Stimulated activated naive CD8-positive, alpha-beta T cell treated with anti-CD3 and anti-CD28 coated beads, Interleukin-15, Interleukin-2, amounts not matched to agents 100 ng/mL and 50 ng/mL, for 24 hours (primary cell): Measurements from ENCODE around the gene TMPRSS3.

Source experiments
- H3K27ac Mint-ChIP-seq: one replicate; pipeline ENCODE4 v1.8.0; 2021; ENCODE audit warnings: mild to moderate bottlenecking, mixed read lengths
- H3K27me3 Mint-ChIP-seq: one replicate; pipeline ENCODE4 v1.8.0; 2021; ENCODE audit warnings: mixed read lengths
- H3K36me3 Mint-ChIP-seq: one replicate; pipeline ENCODE4 v1.8.0; 2021; ENCODE audit warnings: low read depth, mixed read lengths
- H3K4me1 Mint-ChIP-seq: one replicate; pipeline ENCODE4 v1.8.0; 2021; ENCODE audit warnings: low read depth, mixed read lengths
- H3K4me3 Mint-ChIP-seq: one replicate; pipeline ENCODE4 v1.8.0; 2021; ENCODE audit warnings: mild to moderate bottlenecking, mixed read lengths
- H3K9me3 Mint-ChIP-seq: one replicate; pipeline ENCODE4 v1.8.0; 2021; ENCODE audit warnings: mixed read lengths

The TMPRSS3 gene

DNA sequence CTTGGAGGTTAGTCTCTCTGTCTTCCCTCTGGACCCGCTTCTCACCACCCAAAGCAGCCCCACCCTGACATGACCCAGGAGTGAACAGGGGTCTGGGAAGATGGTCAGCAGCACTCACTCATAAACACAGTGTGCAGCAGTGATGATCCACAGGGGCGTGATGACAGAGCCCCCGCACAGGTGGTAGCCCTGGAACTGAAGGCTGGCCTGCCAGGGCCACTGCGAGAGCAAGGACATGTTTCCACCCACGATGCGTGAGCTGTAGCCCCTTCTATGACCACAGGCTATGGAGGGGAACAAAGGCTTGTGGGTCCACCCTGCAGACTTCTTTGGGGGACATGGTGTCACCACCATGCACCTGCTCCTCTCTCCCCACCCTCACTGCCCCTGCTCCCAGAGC, 12.9 kb downstream of the TMPRSS3 start:
- Mint-ChIP-seq H3K27me3 (no peaks in the 10 kb centered on the region), H3K4me3 (no peak overlapping the region), H3K9me3 (peaks cover 14% of the 10 kb centered on the region), H3K27ac (no peak overlapping the region), H3K36me3 (peaks cover 41% of the 10 kb centered on the region), H3K4me1 (peaks cover 43% of the 10 kb centered on the region)

DNA sequence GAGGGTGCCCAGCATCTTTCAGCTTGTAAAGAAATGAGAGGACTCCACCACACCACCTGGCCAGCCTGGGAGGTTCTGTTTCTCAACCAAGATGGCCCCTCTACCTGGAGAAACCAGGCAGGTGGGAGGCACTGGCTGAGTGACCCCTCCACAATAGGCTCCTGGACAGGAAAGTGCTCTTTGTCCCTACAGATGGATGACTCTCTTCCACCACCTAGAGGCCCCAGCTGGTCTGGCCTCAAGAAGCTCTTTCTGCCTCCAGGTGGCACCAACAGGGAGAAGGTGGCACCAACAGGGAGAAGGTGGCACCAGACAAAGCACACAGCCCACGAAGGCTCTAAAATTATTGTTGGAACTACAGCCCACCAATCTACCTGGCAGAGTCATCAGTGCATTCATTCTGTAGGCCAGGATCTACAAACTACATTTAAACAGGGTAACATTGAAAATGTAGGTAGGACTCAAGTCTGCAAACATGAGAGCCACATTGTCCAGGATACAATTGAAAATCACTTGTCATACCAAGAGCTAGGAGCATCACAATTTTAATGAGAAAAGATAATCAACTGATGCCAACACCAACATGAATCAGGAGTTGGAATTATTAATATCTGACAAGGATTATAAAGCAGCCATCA, 14.4 kb downstream of the TMPRSS3 start:
- Mint-ChIP-seq H3K36me3 (peaks cover 33% of the 10 kb centered on the region), H3K27me3 (no peaks in the 10 kb centered on the region), H3K9me3 (peaks cover 14% of the 10 kb centered on the region), H3K4me1 (peaks cover 30% of the 10 kb centered on the region), H3K27ac (no peak overlapping the region), H3K4me3 (no peak overlapping the region)

DNA sequence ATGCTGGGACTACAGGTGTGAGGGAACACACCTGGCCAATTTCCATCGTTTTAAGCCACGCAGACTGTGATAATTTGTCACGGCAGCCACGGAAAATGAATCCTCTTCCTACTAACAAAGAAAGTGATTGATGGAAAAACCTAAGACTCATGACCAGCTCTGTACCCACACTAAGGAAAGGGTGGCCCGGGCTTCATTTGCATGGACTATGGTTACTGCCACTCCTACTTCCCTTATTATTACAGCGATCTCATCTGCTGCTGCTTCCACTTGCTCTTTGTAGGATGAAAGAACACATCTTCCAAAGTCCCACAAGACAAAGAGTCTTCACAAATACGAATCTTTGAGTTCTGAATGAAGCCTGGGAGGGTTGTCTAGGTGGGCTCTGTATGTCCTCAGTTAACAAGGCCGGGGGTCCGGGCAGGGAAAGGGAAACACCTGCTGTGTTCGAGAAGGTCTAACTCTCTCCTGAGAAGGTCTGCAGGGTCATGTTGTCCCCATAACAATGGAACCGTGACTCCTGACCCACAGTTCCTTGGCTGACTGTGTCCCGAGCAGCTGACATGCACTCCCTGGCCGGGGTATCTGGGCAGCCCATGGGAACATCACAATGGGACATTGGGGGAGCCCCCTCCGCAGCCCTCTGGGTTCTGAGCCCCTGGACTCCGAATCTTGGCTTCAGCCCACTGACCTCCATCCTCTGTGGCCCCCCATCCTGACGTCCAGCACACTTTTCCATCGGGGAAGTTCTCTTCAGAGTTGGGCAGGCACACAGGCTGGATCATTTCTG, 16.2 kb downstream of the TMPRSS3 start:
- Mint-ChIP-seq H3K4me1 (peaks cover 26% of the 10 kb centered on the region), H3K27me3 (no peaks in the 10 kb centered on the region), H3K4me3 (no peak overlapping the region), H3K9me3 (peaks cover 14% of the 10 kb centered on the region), H3K36me3 (peaks cover 27% of the 10 kb centered on the region), H3K27ac (no peak overlapping the region)

DNA sequence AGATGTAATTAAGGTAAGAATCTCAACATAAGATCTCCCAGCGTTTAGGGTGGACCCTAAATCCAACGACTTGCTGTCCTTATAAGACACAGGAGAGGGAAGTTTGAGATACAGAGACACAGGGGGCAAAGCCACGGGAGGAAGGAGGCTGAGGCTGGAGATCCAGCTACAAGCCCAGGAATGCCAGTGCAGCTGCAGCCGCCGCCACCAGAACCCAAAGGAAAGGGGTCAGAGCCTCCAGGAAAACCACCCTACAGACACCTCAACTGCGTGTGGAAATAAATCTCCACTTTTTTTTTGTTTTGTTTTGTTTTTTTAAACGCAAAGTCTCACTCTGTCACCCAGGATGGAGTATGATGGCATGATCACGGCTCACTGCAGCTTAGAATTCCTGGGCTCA, 17.4 kb downstream of the TMPRSS3 start:
- Mint-ChIP-seq H3K4me1 (peaks cover 31% of the 10 kb centered on the region), H3K27ac (no peak overlapping the region), H3K27me3 (peaks cover 4% of the 10 kb centered on the region), H3K4me3 (no peak overlapping the region), H3K9me3 (peaks cover 14% of the 10 kb centered on the region), H3K36me3 (peaks cover 28% of the 10 kb centered on the region)

DNA sequence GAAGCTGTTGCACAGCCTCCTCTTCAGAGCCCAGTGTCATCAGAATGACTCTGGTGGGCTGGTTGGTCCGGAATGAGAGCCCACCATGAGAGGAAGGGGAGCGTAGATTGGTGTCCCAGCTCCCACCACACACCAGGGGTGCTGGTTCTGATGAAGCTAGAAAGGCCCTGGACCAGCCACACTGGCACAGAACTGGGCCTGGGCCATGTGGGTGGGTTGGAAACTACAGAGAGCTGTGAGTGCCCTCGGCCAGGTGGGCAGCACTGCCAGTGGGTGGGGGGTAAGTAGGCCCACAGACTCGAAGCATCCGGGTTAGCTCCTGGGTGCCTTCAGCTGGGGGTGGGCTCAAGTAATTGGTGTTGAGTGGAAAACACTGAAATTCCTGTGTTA, 17.9 kb downstream of the TMPRSS3 start:
- H3K36me3 Mint-ChIP-seq: peaks cover 33% of the 10 kb centered on the region
- no peak overlapping the region for H3K4me3 Mint-ChIP-seq
- H3K4me1 Mint-ChIP-seq: peaks cover 36% of the 10 kb centered on the region
- peaks cover 4% of the 10 kb centered on the region for H3K27me3 Mint-ChIP-seq
- peaks cover 14% of the 10 kb centered on the region for H3K9me3 Mint-ChIP-seq
- H3K27ac Mint-ChIP-seq: no peak overlapping the region

DNA sequence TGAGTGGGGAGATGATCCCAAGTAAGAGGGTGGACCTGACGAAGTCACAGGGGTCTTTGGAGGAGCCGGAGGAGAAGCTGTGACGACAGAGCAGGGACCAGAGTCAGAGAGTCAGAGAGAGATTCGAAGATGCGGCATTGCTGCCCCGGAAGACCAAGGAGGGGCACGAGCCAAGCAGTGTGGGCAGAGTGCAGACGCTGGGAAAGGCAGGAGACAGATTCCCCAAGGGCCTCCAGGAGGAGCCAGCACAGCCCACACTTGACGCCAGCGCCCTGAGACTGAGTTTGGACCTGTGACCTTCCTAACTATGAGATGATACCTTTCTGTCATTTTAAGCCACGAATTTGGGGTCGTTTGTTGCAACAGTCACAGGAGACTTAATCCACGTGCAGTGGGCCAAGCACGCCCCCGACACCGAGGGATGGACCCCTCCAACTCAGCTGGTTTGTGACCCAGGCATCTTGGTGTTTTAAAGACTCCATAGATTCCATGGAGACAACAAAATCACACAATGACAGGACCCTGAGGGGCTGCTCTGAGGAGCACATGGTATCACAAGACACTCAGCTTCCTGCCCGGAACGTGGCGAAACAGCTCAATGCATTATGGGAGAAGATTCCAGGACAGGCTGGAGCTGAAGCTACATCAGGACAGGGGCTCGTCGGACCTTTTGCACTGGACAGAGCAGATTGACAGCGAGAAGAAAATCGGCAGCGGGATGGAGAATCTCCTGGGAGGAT, 18.5 kb downstream of the TMPRSS3 start:
- Mint-ChIP-seq H3K27ac (no peak overlapping the region), H3K36me3 (peaks cover 30% of the 10 kb centered on the region), H3K4me1 (peaks cover 38% of the 10 kb centered on the region), H3K4me3 (no peak overlapping the region), H3K27me3 (peaks cover 4% of the 10 kb centered on the region), H3K9me3 (peaks cover 10% of the 10 kb centered on the region)

DNA sequence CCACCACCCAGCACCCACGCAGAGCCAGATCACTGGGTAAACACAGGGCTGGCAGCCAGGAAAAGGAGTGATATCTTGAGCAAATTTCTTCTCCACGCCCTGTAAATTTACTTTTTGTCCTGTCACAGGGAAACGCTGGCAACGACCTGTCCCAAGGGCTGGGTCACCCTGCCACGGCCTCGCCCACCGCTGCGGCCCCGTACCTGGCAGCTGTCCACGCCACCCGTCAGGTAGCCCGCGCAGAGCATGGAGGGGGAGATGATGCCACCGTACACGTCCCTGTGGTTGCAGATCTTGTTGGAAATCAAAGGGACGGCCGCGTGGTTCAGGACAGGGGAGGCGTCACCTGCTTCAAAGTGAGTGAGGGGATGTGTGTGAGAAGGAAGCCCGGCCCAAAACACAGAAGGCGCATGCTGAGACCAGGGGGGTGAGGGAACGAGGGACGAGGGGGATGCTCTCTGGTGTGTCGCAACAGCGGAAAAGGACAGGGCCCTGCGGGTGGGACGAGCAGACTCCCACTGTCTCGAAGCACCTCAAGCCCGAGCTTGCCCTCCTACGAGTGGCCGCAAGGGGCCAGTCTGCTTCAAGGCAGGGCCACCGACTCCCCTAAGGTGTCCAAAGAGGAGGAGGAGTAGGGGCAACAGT, 19.4 kb downstream of the TMPRSS3 start:
- H3K27me3 Mint-ChIP-seq: peaks cover 4% of the 10 kb centered on the region
- peak overlapping the region; percentile 49 for H3K27ac Mint-ChIP-seq
- peak overlapping the region; percentile 23 for H3K4me3 Mint-ChIP-seq
- H3K9me3 Mint-ChIP-seq: peaks cover under 1% of the 10 kb centered on the region
- peaks cover 46% of the 10 kb centered on the region for H3K4me1 Mint-ChIP-seq
- peaks cover 27% of the 10 kb centered on the region for H3K36me3 Mint-ChIP-seq

DNA sequence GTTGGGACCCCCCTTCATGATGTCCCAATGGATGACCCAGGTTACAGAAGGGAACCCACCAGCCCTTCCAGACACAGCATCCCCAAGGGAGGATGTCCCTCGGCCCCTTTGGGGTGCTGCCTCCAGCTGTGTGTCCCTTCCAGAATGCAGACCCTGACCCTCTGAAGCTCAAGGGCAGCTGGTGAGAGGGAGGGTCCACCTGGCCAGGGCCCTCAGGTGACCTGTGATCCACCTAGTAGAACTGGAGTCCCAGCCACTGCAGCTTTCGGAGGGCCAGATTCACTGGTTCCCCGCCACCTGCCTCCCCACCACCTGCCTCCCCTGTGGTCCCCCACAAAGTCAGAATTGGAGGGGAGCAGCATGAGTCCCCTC, 19.9 kb downstream of the TMPRSS3 start:
- no peaks in the 10 kb centered on the region for H3K9me3 Mint-ChIP-seq
- peak overlapping the region; percentile 23 for H3K4me3 Mint-ChIP-seq
- H3K27me3 Mint-ChIP-seq: peaks cover 4% of the 10 kb centered on the region
- H3K36me3 Mint-ChIP-seq: peaks cover 27% of the 10 kb centered on the region
- H3K4me1 Mint-ChIP-seq: peaks cover 51% of the 10 kb centered on the region
- peak overlapping the region; percentile 49 for H3K27ac Mint-ChIP-seq

DNA sequence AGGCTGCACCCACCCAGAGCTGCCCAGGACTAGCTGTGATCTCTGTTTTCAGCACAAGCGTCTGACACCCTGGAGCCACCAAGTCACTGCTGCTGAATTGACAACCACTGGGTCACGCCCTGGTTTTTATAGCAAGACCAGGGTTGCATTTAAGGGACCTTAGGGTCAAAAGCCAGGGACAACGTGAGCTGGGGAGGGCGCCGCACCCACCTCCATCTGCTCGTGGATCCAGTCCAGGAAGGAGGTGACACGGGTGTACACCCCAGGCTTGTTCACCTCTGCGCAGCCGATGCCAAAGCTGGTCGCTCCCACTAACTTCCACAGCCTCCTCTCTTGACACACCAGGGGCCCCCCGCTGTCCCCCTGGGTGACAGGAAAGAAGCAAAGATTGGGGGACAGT, 20.3 kb downstream of the TMPRSS3 start:
- Mint-ChIP-seq H3K4me3 (no peak overlapping the region), H3K9me3 (no peaks in the 10 kb centered on the region), H3K36me3 (peaks cover 24% of the 10 kb centered on the region), H3K27me3 (peaks cover 4% of the 10 kb centered on the region), H3K4me1 (peaks cover 55% of the 10 kb centered on the region), H3K27ac (peak overlapping the region; percentile 94)

DNA sequence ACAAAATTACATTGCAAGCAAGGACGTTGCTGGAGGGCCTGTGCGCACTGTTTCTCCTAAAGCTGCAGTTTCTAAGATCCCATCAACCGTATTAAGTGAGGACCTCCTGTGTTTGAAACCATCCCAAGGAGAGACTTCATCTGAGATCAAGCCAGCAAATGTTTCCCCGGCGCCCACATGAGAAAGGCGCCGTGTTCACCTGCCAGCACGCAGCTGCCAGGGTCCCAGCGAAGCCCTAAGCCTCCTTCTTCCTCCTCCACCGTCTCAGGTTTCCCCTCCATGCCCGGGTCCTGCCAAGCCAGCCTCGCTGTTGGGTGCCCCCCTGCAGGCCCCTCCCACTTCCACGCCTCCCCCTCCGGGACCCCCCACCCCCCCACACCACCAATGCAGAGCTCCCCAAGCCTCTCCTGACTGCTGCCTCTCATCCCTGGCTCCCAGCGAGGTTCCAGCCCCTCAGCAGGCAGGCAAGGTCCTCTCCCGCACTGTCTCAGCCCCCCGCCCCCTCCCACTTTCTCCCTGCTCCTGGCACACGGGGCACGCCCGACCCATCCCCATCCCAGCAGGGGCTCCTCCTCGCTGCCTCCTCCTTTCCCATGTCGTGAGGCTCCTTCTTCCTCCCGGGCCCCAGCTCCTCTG, 20.9 kb downstream of the TMPRSS3 start:
- Mint-ChIP-seq H3K36me3 (peaks cover 23% of the 10 kb centered on the region), H3K27ac (peak overlapping the region; percentile 94), H3K4me1 (peaks cover 55% of the 10 kb centered on the region), H3K27me3 (peaks cover 4% of the 10 kb centered on the region), H3K9me3 (no peaks in the 10 kb centered on the region), H3K4me3 (peak overlapping the region; percentile 53)

DNA sequence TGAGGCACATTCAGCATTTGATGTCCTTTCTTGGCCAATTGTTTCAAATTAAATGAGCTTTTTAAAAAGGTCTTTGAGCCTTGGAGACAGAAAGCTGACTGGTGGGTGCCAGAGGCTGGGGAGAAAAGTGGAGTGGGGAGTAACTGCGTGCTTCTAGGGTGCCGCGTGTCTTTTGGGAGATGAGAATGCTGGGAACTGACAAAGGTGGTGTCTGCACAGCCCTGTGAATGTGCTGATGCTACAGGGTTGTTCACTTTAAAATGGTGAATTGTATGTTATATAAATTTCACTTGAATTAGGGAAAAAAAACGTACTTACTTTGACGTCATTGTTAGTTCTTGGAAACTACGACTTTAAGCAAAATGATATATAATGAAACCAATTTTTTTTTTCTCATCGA, 21.4 kb downstream of the TMPRSS3 start:
- Mint-ChIP-seq H3K27ac (peak overlapping the region; percentile 94), H3K4me1 (peaks cover 52% of the 10 kb centered on the region), H3K9me3 (no peaks in the 10 kb centered on the region), H3K4me3 (peak overlapping the region; percentile 53), H3K27me3 (peaks cover 4% of the 10 kb centered on the region), H3K36me3 (peaks cover 21% of the 10 kb centered on the region)

DNA sequence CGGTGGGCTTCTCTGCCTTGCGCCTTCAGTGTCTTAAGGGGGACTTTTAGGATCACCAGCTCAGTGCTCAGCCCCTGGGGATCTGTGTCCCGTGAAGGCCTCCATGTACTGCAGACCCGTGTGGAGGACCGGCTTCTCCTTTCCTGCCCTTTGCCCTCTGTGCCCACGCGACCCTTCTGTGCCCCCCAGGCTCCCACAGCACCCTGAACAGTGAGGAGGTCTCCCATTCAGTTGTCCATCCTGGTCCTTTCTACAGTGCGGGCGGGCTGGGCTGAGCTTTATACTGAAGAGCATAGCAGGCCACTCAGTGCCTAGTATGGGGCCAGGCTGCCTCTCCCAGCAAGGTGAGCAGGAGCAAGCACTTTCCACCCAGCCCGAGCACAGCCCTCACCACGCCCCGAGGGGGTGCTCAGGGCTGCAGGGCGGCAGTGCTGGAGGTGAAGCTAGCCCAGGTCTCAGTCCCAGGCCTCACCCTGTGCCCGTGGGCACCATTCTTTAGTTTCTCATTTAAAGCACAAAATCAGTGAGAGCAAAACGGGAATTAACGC, 21.9 kb downstream of the TMPRSS3 start:
- peaks cover 51% of the 10 kb centered on the region for H3K4me1 Mint-ChIP-seq
- H3K9me3 Mint-ChIP-seq: no peaks in the 10 kb centered on the region
- peaks cover 19% of the 10 kb centered on the region for H3K36me3 Mint-ChIP-seq
- H3K27me3 Mint-ChIP-seq: peaks cover 4% of the 10 kb centered on the region
- H3K27ac Mint-ChIP-seq: peak overlapping the region; percentile 94
- H3K4me3 Mint-ChIP-seq: peak overlapping the region; percentile 36

DNA sequence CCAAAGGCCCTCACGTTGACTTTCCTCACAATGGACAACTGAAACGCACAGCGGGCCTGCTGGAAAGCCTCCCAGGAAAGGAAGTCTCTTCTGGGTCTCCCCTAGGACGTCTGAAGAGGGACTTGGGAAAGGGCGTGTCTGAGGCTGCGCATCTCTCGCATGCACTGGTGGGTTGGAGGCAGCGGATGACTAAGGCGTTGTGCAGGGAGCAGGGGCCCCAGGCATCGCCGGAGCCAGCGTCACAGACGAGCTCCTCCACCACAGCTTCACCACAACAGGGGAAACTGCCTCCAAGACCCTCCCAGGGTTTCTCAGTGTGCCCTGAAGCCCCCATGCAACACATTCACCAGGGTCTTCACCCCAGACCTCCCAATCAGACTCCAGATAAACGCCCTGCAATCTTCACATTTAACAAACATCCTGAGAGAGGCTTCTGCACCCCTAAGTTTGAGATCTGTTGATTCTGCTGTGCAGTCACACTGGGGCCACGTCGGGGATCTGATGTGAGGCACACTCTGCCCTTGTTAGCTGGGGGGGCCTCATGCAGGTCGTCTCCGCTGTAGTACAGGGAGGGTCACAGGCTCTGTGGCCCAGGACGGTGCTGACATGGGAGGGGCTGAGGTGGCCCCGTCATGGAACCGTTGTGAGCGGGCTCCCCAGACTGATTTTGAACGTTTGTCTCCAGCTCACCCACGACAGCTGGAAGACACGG, 22.5 kb downstream of the TMPRSS3 start:
- H3K27ac Mint-ChIP-seq: peak overlapping the region; percentile 94
- H3K27me3 Mint-ChIP-seq: peaks cover 4% of the 10 kb centered on the region
- no peaks in the 10 kb centered on the region for H3K9me3 Mint-ChIP-seq
- peaks cover 19% of the 10 kb centered on the region for H3K36me3 Mint-ChIP-seq
- H3K4me1 Mint-ChIP-seq: peaks cover 51% of the 10 kb centered on the region
- H3K4me3 Mint-ChIP-seq: peak overlapping the region; percentile 58
